Measurements from ENCODE around the gene SDHAF3. TPM values are rescaled to one million over a fixed set of nuclear protein-coding genes. Genes with fewer than 3 reads are reported as not detected.
"Not testable (repeated sequence)": the region's sequence is repeated elsewhere in the genome, so short reads cannot be mapped to it uniquely, and the experiment has no call there.

The SDHAF3 gene
- 16.1 TPM for total RNA-seq (2021; ENCODE audit: unreplicated experiment)
- 31.7 TPM for polyA plus RNA-seq (2012; ENCODE audit: insufficient read length)
- percentile 59 among the genes with signal in this experiment for Bru-seq, nascent RNA
- percentile 57 among the genes with signal in this experiment for BruChase-seq, experiment 1, labeled RNA remaining after a 2-hour chase
- percentile 60 among the genes with signal in this experiment for BruChase-seq, experiment 2, labeled RNA remaining after a 6-hour chase
- long read RNA-seq, transcript SDHAF3-202 (2 exons, 2,060 nt), result major isoform, 21 of 24 reads
- long read RNA-seq, partial matches to known transcripts, result 1 of 24 reads
- long read RNA-seq, other reads (novel, unspliced or antisense), result 0 of 24 reads

DNA sequence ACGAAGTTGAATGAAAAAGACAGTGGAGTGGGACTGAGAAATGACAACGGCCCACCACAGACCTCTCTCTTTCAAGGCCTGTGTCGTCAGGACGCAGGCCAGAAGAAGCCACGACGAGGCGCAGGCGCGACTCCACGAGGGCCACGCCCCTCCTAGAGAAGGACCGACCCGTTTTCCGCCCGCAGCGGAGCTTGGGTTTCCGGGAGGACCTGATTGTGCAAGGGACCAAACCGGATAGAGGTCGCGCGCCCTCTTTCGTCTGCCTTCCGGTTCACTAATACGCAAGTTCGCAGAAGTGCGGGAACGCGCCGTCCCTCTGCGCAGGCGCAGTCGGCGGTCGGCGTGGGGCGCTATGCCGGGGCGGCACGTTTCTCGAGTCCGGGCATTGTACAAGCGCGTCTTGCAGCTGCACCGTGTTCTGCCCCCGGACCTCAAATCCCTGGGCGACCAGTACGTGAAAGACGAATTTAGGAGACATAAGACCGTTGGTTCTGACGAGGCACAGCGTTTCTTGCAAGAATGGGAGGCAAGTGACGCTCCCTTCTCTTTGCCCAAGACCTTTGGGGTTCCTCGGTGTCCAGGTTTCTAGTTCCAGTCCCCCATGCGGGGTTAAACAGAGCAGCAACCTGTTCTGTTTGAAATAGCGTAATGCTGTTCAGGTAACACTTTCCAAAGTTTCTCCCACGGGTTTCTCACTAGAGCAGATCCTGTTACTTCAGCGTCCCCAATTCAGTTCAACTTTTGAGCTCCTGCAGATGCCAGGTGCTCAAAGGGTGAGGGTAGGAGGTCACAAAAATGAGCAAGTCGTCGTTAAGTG is at the start of gene SDHAF3:
Gene SDHAF3, plus strand, starts transcription at position 327 of the 817 bp plus-strand sequence. Its CDS starts 26 bp downstream, at position 353.
- Histone ChIP-seq H3K36me3 (ENCODE audit: control insufficient read depth, insufficient read depth, low read length) (peaks cover 2% of the 10 kb centered on the region; the same call in 1 of the 2 replicates), H3K4me3 (ENCODE audit: low read depth in 2 of 2, low read length in 2 of 2) (peak within 1 kb of the TSS; percentile 88 to 96), H3K9me3 (ENCODE audit: control insufficient read depth, insufficient read depth, low read depth, low read length) (peaks cover 3% of the 10 kb centered on the region; the same call in 1 of the 2 replicates), H3K27ac (ENCODE audit: low read length) (peak within 1 kb of the TSS; percentile 98), H3K27me3 (ENCODE audit: control insufficient read depth, insufficient read depth, low read length) (no peaks in the 10 kb centered on the region), H3K4me1 (ENCODE audit: control insufficient read depth, insufficient read depth, low read length) (peaks cover 10% of the 10 kb centered on the region)
- ChIA-PET POLR2A (no interaction called here), CTCF (interaction anchor here (0.6 to 0.9 kb wide), 2 partner anchors 27 to 896 kb away, joined by 3 to 12 read pairs; no protein-coding TSS in a partner anchor)
- TF ChIP-seq POLR2AphosphoS5 (IDR thresholded peaks at IDR 0.05; ENCODE audit: low read depth, low read length) (peak; percentile 97), SIN3A (IDR thresholded peaks at IDR 0.05; ENCODE audit: borderline replicate concordance, insufficient read depth, low read depth, low read length) (0 out of 2 replicates have a peak, but pooled peaks have one; percentile 44), TCF7L2 (IDR thresholded peaks at IDR 0.05; ENCODE audit: low read depth, low read length) (peak; percentile 54; the same call in 1 of the 2 replicates)
- TF ChIP-seq, protein P1, sequence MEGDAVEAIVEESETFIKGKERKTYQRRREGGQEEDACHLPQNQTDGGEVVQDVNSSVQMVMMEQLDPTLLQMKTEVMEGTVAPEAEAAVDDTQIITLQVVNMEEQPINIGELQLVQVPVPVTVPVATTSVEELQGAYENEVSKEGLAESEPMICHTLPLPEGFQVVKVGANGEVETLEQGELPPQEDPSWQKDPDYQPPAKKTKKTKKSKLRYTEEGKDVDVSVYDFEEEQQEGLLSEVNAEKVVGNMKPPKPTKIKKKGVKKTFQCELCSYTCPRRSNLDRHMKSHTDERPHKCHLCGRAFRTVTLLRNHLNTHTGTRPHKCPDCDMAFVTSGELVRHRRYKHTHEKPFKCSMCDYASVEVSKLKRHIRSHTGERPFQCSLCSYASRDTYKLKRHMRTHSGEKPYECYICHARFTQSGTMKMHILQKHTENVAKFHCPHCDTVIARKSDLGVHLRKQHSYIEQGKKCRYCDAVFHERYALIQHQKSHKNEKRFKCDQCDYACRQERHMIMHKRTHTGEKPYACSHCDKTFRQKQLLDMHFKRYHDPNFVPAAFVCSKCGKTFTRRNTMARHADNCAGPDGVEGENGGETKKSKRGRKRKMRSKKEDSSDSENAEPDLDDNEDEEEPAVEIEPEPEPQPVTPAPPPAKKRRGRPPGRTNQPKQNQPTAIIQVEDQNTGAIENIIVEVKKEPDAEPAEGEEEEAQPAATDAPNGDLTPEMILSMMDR (IDR thresholded peaks at IDR 0.05), result peak; percentile 28
- TF ChIP-seq, protein P2, sequence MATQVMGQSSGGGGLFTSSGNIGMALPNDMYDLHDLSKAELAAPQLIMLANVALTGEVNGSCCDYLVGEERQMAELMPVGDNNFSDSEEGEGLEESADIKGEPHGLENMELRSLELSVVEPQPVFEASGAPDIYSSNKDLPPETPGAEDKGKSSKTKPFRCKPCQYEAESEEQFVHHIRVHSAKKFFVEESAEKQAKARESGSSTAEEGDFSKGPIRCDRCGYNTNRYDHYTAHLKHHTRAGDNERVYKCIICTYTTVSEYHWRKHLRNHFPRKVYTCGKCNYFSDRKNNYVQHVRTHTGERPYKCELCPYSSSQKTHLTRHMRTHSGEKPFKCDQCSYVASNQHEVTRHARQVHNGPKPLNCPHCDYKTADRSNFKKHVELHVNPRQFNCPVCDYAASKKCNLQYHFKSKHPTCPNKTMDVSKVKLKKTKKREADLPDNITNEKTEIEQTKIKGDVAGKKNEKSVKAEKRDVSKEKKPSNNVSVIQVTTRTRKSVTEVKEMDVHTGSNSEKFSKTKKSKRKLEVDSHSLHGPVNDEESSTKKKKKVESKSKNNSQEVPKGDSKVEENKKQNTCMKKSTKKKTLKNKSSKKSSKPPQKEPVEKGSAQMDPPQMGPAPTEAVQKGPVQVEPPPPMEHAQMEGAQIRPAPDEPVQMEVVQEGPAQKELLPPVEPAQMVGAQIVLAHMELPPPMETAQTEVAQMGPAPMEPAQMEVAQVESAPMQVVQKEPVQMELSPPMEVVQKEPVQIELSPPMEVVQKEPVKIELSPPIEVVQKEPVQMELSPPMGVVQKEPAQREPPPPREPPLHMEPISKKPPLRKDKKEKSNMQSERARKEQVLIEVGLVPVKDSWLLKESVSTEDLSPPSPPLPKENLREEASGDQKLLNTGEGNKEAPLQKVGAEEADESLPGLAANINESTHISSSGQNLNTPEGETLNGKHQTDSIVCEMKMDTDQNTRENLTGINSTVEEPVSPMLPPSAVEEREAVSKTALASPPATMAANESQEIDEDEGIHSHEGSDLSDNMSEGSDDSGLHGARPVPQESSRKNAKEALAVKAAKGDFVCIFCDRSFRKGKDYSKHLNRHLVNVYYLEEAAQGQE (IDR thresholded peaks at IDR 0.05; ENCODE audit: insufficient read depth in 1 of 2, low read depth in 2 of 2, low read length in 1 of 2), result no peak
- in situ Hi-C loops (cut with HindIII; ENCODE audit: low pct_unique_long_range_greater_than_20kb, low sequenced_read_pairs), result no loop called here
- BruUV-seq (replicated peaks), result no TSS peak
- ATAC-seq (peak; percentile 98), DNase-seq (ENCODE audit: low read depth, low spot score) (peak; percentile 93)
- intact Hi-C loops (cut with micrococcal nuclease; ENCODE audit: unreplicated experiment), result no loop called here

DNA sequence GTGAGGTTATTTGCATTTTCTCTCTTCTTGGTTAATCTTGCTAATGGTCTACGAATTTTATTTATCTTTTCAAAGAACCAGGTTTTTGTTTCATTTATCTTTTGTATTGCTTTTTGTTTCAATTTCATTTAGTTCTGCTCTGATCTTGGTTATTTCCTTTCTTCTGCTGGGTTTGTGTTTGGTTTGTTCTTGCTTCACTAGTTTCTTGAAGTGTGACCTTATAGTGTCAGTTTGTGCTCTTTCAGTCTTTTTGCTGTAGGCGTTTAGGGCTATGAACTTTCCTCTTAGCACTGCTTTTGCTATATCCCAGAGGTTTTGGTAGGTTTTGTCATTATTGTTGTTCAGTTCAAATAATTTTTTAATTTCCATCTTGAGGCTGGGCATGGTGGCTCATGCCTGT is 45.5 kb upstream of the SDHAF3 start:
- H3K27ac ChIP-seq (ENCODE audit: low read length); intact Hi-C loops (cut with micrococcal nuclease; ENCODE audit: unreplicated experiment); H3K4me1 ChIP-seq (ENCODE audit: control insufficient read depth, insufficient read depth, low read length); in situ Hi-C loops (cut with HindIII; ENCODE audit: low pct_unique_long_range_greater_than_20kb, low sequenced_read_pairs); H3K36me3 ChIP-seq (ENCODE audit: control insufficient read depth, insufficient read depth, low read length); POLR2A ChIA-PET; DNase-seq (ENCODE audit: low read depth, low spot score); H3K27me3 ChIP-seq (ENCODE audit: control insufficient read depth, insufficient read depth, low read length); H3K9me3 ChIP-seq (ENCODE audit: control insufficient read depth, insufficient read depth, low read depth, low read length); BruUV-seq (replicated peaks); CTCF ChIA-PET; ATAC-seq; H3K4me3 ChIP-seq (ENCODE audit: low read depth in 2 of 2, low read length in 2 of 2): not testable (repeated sequence)
